K562 (cell line): ENCODE data around the gene HDGFL2. TPM values are rescaled to one million over a fixed set of nuclear protein-coding genes. Genes with fewer than 3 reads are reported as not detected.

Source experiments
- CTCF ChIP-seq, 3 experiments: IDR thresholded peaks in 2 of 3; conservative IDR thresholded peaks in 1 of 3; 2 replicates each; pipeline ENCODE4 v1.5.1; 2011 to 2012; ENCODE audit warnings: low read length in 3 of 3, mild to moderate bottlenecking in 3 of 3, control low read depth in 2 of 3, improper control_type of control experiment in 1 of 3, inconsistent platforms in 1 of 3, low read depth in 1 of 3, mixed read lengths in 1 of 3, moderate library complexity in 1 of 3; ENCODE audit not compliant: insufficient read depth in 2 of 3
- FOSL1 ChIP-seq: fragments of 200-800 bp; sonication (Bioruptor generic); conservative IDR thresholded peaks from 2 replicates; pipeline ENCODE4 v1.6.1; 2016; ENCODE audit warnings: missing genetic modification characterization, missing compliant biosample characterization
- KAT7 ChIP-seq: sonication (generic); formaldehyde crosslinking; IDR thresholded peaks from 2 replicates; pipeline ENCODE4 v1.8.0; 2022; ENCODE audit warnings: missing genetic modification reagents, mild to moderate bottlenecking, borderline replicate concordance
- PATZ1 ChIP-seq: fragments of 250-450 bp; sonication (Bioruptor Pico); IDR thresholded peaks from 2 replicates; pipeline ENCODE4 v1.5.0; 2020; ENCODE audit warnings: mild to moderate bottlenecking, borderline replicate concordance
- POLR2G ChIP-seq: fragments of 200-400 bp; formaldehyde crosslinking; IDR thresholded peaks from 2 replicates; pipeline ENCODE4 v1.6.1; 2017; ENCODE audit warnings: low read depth, mild to moderate bottlenecking, antibody characterized with exemption, low read length, moderate library complexity
- POLR2H ChIP-seq: IDR thresholded peaks from 2 replicates; pipeline ENCODE4 v1.6.1; 2016; ENCODE audit warnings: missing genetic modification characterization, low read depth, mild to moderate bottlenecking, control low read depth, missing compliant biosample characterization, moderate library complexity
- PRPF4 ChIP-seq: fragments of 200-400 bp; formaldehyde crosslinking; IDR thresholded peaks from one replicate; pipeline ENCODE4 v1.6.1; 2017; ENCODE audit warnings: low read length, low read depth, mild to moderate bottlenecking; ENCODE audit not compliant: insufficient read depth, poor library complexity, severe bottlenecking
- SRSF1 ChIP-seq: fragments of 200-400 bp; formaldehyde crosslinking; IDR thresholded peaks from 2 replicates; pipeline ENCODE4 v1.6.1; 2017; ENCODE audit warnings: mild to moderate bottlenecking, low read depth, low read length, moderate library complexity
- ZBTB7A ChIP-seq: IDR thresholded peaks from 2 replicates; pipeline ENCODE4 v1.6.1; 2011; ENCODE audit warnings: low read depth, mild to moderate bottlenecking, low read length, moderate library complexity, borderline replicate concordance; ENCODE audit not compliant: control insufficient read depth
- ZNF239 ChIP-seq: fragments of 250-450 bp; sonication (Bioruptor Pico); IDR thresholded peaks from 2 replicates; pipeline ENCODE4 v1.4.0; 2020; ENCODE audit warnings: mild to moderate bottlenecking
- polyA plus RNA-seq, 8 experiments: library from polyadenylated mRNA; depleted of rRNA in 4 of 8; stranded (reverse) in 5 of 8; unstranded in 3 of 8; fragments of >200 nt; fragmentation: Nextera tagmentation in 2 of 8; fragmentation: Illumina TruSeq in 1 of 8; extraction: Ambion mirVana in 2 of 8; extraction: Trizol in 1 of 8; gene quantifications; 2 replicates each; pipeline versions ENCODE4 v1.2.1 to v1.2.3, GENCODE V29; 2011 to 2014; ENCODE audit warnings: inconsistent platforms in 1 of 8, missing spikeins in 1 of 8
- total RNA-seq, 7 experiments: library from RNA; depleted of rRNA in 6 of 7; stranded (reverse); fragments of >200 nt in 6 of 7; fragmentation: Illumina TruSeq in 2 of 7; extraction: Trizol in 2 of 7; gene quantifications; 2 replicates each; pipeline versions ENCODE4 v1.2.1 to v1.2.3, GENCODE V29; 2011 to 2021; ENCODE audit warnings: low replicate concordance in 1 of 7

The HDGFL2 gene
- total and polyA plus RNA-seq, 9 of the 15 experiments (the other 6 are each of a cell fraction or from before 2014, with no cell fraction given): 0.13 to 61.7 (median 16.0) TPM

- TF ChIP-seq PATZ1 (CRISPR knock-in tag): no peak
- TF ChIP-seq POLR2H (tag): no peak
- no peak for TF ChIP-seq PRPF4
- peak; percentile 23; the same call in 1 of the 2 replicates for TF ChIP-seq ZBTB7A
- no peak for TF ChIP-seq SRSF1
- TF ChIP-seq KAT7 (CRISPR knock-in tag): no peak
- TF ChIP-seq CTCF (IDR thresholded peaks at IDR 0.05 in 2 of 3, conservative IDR thresholded peaks at IDR 0.05 in 1 of 3; ENCODE audit: insufficient read depth in 2 of 3, low read depth in 1 of 3, low read length in 3 of 3): peak; percentile 41 to 94 (median 43); a peak in 4 of 6 replicates
- TF ChIP-seq POLR2G: peak; percentile 45; the same call in 1 of the 2 replicates
- TF ChIP-seq FOSL1 (tag): peak; percentile 58
- no peak for TF ChIP-seq ZNF239 (CRISPR knock-in tag)
Measured at GRCh38 chr19:4506449-4507149, 34.5 kb downstream of the HDGFL2 start (continued).
